A673 (cell line): ENCODE results near the gene C10orf105. TPM values are rescaled to one million over a fixed set of nuclear protein-coding genes. Genes with fewer than 3 reads are reported as not detected.

Experiments used
- BruUV-seq: library from RNA; stranded (reverse); fragments of 400-500 nt; replicated peaks from 2 replicates; lab custom pipeline; 2021; lab: Mats Ljungman, UMichigan
- CTCF ChIA-PET: fragments of 300-600 bp; sonication (Branson Sonifier 250); formaldehyde crosslinking; loops from one replicate; lab custom pipeline; 2022; ENCODE audit warnings: antibody characterized with exemption; lab: Charles Lee
- POLR2A ChIA-PET: fragments of 300-600 bp; sonication (Branson Sonifier 250); formaldehyde crosslinking; loops from one replicate; lab custom pipeline; 2022; ENCODE audit warnings: antibody characterized with exemption; ENCODE audit not compliant: low non-redundant PET; lab: Charles Lee
- DNase-seq: peaks from one replicate; pipeline ENCODE4 v3.0.0-alpha.2; 2015; ENCODE audit warnings: low spot score
- H3K27ac ChIP-seq: fragments of 200-600 bp; sonication (generic); 2 replicates; pipeline ENCODE4 v1.5.1; 2016; ENCODE audit warnings: mixed run types, low read depth, mild to moderate bottlenecking, mixed read lengths, antibody characterized with exemption, low read length; ENCODE audit not compliant: poor library complexity, severe bottlenecking
- H3K27me3 ChIP-seq: fragments of 200-600 bp; sonication (generic); replicated peaks from 2 replicates; pipeline ENCODE4 v1.6.1; 2017; ENCODE audit warnings: mixed run types, low read depth, mild to moderate bottlenecking, mixed read lengths, antibody characterized with exemption, low read length; ENCODE audit not compliant: insufficient read depth, poor library complexity
- H3K36me3 ChIP-seq: fragments of 200-600 bp; sonication (generic); 2 replicates; pipeline ENCODE4 v1.6.1; 2016; ENCODE audit warnings: mixed run types, mild to moderate bottlenecking, mixed read lengths, antibody characterized with exemption, low read length; ENCODE audit not compliant: insufficient read depth, poor library complexity, severe bottlenecking
- H3K4me1 ChIP-seq: fragments of 200-600 bp; sonication (generic); 2 replicates; pipeline ENCODE4 v1.6.1; 2017; ENCODE audit warnings: mixed run types, mild to moderate bottlenecking, mixed read lengths, antibody characterized with exemption, low read length; ENCODE audit not compliant: insufficient read depth, poor library complexity, severe bottlenecking
- H3K4me3 ChIP-seq: fragments of 200-600 bp; sonication (generic); 2 replicates; pipeline ENCODE4 v1.5.1; 2016; ENCODE audit warnings: low read depth, mixed run types, mild to moderate bottlenecking, mixed read lengths, low read length; ENCODE audit not compliant: poor library complexity, severe bottlenecking
- H3K9me3 ChIP-seq: fragments of 200-600 bp; sonication (generic); 2 replicates; pipeline ENCODE4 v1.6.1; 2016; ENCODE audit warnings: mixed run types, low read depth, mild to moderate bottlenecking, mixed read lengths, antibody characterized with exemption, low read length; ENCODE audit not compliant: poor library complexity, severe bottlenecking
- CTCF ChIP-seq: fragments of 300-800, 200-600 bp; sonication (generic); conservative IDR thresholded peaks from 2 replicates; pipeline ENCODE4 v1.5.1; 2017; ENCODE audit warnings: low read depth, mild to moderate bottlenecking, antibody characterized with exemption, low read length, moderate library complexity, mixed read lengths
- EZH2 ChIP-seq: fragments of 200-600 bp; sonication (generic); IDR thresholded peaks from 2 replicates; pipeline ENCODE4 v1.6.1; 2017; ENCODE audit warnings: borderline replicate concordance, low read depth, mild to moderate bottlenecking, mixed read lengths, antibody characterized with exemption, low read length; ENCODE audit not compliant: poor library complexity, severe bottlenecking
- intact Hi-C: fragments of 100-400 bp; cut with micrococcal nuclease; formaldehyde crosslinking; loops from one replicate; pipeline ENCODE4 v1.10.0; 2022; ENCODE audit not compliant: unreplicated experiment
- total RNA-seq: library from RNA; stranded (reverse); gene quantifications from 2 replicates; pipeline ENCODE4 v1.2.3, GENCODE V29; 2021

Gene C10orf105
- total RNA-seq, 1 experiment from 2014 or later: not detected

DNA sequence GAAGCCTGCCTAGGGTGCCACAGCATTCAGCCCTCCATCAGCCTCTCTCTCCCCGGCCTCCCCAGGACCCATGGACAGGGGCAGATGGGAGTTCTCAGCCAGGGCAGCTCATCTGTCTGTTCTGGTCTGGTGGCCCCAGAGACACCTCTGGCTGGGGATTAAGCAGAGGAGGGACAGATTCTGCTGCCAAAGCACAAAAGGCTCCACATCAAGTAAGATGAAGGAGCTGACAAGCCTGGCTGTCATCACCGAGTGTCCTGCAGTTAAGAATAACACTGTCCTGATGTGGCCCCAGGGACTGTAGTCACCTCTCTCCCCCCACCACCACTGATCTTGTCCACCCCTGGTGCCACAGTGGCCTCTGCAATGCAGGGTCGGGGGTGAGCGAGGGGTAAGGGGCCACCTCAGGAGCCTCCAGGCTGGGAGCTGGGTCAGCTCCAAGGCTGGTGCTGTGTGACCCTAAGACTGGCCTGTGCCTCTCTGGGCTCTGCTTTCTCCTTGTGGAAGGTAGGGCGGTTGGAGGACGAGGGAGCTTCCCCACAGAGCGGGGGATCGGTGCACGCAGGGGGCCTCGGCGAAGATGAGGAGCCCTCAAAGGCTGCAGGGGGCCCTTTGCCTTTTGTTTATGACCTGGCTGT lies 18.7 kb downstream of the C10orf105 start:
- Histone ChIP-seq H3K9me3 (no peaks in the 10 kb centered on the region), H3K36me3 (no peaks in the 10 kb centered on the region), H3K27me3 (no peaks in the 10 kb centered on the region), H3K4me1 (no peaks in the 10 kb centered on the region), H3K27ac (no peak overlapping the region), H3K4me3 (no peak overlapping the region)
- intact Hi-C loops: no loop called here
- no peak for DNase-seq
- CTCF ChIA-PET: no interaction called here
- TF ChIP-seq EZH2 (no peak), CTCF (no peak)
- BruUV-seq: no TSS peak
- POLR2A ChIA-PET: interaction anchor here (0.6 kb wide), 1 partner anchor 303 kb away, joined by 3 read pairs; no protein-coding TSS in a partner anchor

- no peaks in the 10 kb centered on the region for H3K9me3 ChIP-seq
- no TSS peak for BruUV-seq
- H3K4me3 ChIP-seq: no peak overlapping the region
- H3K36me3 ChIP-seq: no peaks in the 10 kb centered on the region
- POLR2A ChIA-PET: no interaction called here
- intact Hi-C loops: loop anchor here (5.0 kb wide), 1 partner anchor 301 kb away; the partner anchor contains the start of gene CDH23
- H3K27me3 ChIP-seq: no peaks in the 10 kb centered on the region
- DNase-seq: no peak
- CTCF ChIA-PET: interaction anchor here (0.6 to 1.0 kb wide), 2 partner anchors 8 to 231 kb away, joined by 3 read pairs; no protein-coding TSS in a partner anchor
- H3K27ac ChIP-seq: no peak overlapping the region
- H3K4me1 ChIP-seq: no peaks in the 10 kb centered on the region
- TF ChIP-seq EZH2: no peak
- no peak for TF ChIP-seq CTCF
These were observed 20.8 kb downstream of the C10orf105 start for GRCh38 chr10:71698737-71699136.

GRCh38 chr10:71697938-71698709 lies 21.5 kb downstream of the C10orf105 start:
- no peak overlapping the region for H3K4me3 ChIP-seq
- no peaks in the 10 kb centered on the region for H3K9me3 ChIP-seq
- ChIA-PET CTCF (interaction anchor here (0.6 to 1.0 kb wide), 2 partner anchors 9 to 231 kb away, joined by 3 read pairs; no protein-coding TSS in a partner anchor), POLR2A (no interaction called here)
- H3K36me3 ChIP-seq: no peaks in the 10 kb centered on the region
- no peak for DNase-seq
- intact Hi-C loops: loop anchor here (2.0 to 5.0 kb wide), 2 partner anchors 301 to 383 kb away; partner anchors contain the start of gene CDH23
- no peaks in the 10 kb centered on the region for H3K27me3 ChIP-seq
- H3K4me1 ChIP-seq: no peaks in the 10 kb centered on the region
- TF ChIP-seq CTCF: no peak
- TF ChIP-seq EZH2: no peak
- H3K27ac ChIP-seq: no peak overlapping the region
- no TSS peak for BruUV-seq
